GM21390 (cell line): Measurements from ENCODE around the gene ANKZF1.
"Not testable (repeated sequence)": the region's sequence is repeated elsewhere in the genome, so short reads cannot be mapped to it uniquely, and the experiment has no call there.

ENCODE experiments used
- ATAC-seq: cut with Tn5 transposase; IDR thresholded peaks from one replicate; pipeline ENCODE4 v1.9.1; 2021; ENCODE audit not compliant: unreplicated experiment

ANKZF1 gene, protein sequence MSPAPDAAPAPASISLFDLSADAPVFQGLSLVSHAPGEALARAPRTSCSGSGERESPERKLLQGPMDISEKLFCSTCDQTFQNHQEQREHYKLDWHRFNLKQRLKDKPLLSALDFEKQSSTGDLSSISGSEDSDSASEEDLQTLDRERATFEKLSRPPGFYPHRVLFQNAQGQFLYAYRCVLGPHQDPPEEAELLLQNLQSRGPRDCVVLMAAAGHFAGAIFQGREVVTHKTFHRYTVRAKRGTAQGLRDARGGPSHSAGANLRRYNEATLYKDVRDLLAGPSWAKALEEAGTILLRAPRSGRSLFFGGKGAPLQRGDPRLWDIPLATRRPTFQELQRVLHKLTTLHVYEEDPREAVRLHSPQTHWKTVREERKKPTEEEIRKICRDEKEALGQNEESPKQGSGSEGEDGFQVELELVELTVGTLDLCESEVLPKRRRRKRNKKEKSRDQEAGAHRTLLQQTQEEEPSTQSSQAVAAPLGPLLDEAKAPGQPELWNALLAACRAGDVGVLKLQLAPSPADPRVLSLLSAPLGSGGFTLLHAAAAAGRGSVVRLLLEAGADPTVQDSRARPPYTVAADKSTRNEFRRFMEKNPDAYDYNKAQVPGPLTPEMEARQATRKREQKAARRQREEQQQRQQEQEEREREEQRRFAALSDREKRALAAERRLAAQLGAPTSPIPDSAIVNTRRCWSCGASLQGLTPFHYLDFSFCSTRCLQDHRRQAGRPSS

DNA sequence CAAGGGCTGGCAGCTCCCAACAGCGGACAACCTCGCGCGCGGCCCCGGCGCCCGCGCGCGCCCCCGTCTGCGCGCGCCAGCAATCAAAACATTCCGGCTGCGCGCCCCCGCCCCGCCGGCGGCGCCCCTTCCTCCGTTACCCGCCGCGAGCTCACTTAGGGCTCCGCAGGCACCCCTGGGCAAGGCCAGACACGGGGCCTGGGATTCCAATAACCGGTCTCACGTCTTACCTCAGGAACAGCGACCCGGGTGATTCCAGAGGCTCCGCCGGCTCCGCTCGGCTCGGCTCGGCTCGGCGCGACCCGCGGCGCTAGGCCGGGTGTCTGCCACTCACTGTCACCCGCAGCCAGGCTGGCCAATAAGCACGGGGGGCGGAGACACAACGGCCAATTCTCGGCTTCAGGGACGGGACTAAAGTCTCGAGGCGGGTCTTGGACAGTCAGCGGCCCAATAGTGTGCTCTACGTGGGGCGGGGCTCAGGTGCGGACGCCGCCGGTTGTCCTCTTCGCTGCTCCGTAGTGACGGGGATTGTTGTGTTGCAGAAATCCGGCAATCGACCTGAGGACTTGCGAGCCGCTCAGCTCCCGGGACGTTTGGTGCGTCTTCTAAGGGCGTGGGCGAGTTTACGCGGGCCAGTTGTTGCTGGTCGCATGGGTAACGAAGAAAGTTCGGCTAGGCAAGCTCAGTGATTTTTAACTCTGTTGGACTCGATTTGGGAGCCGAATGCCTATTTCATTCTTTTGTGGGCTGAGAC lies at the start of gene ANKZF1, which contains the start of gene ATG9A:
Gene ANKZF1, plus strand, starts transcription at position 502 of the 754 bp plus-strand sequence. CDS start 452 bp downstream, outside the sequence.
Gene ATG9A, minus strand, starts transcription at position 332 of the 754 bp plus-strand sequence. CDS start 1,612 bp downstream, outside the sequence.
- ATAC-seq: peak; percentile 95

DNA sequence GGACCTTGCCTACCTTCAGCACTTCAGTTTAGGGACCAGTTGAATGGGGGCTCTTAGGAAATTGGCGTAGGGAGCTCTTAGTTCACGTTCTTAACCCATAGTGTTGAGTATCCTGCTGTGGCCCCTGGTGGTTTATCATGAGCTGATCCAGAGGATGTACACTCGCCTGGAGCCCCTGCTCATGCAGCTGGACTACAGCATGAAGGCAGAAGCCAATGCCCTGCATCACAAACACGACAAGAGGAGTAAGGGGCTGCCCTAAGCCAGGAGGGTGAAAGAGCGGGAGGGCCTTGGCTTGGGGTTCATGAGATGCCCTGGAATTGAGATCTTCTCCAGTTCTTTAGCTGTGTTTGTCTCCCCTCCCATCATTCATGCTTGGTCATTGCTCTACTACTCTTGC lies 48.6 kb upstream of the ANKZF1 start:
- ATAC-seq: no peak

DNA sequence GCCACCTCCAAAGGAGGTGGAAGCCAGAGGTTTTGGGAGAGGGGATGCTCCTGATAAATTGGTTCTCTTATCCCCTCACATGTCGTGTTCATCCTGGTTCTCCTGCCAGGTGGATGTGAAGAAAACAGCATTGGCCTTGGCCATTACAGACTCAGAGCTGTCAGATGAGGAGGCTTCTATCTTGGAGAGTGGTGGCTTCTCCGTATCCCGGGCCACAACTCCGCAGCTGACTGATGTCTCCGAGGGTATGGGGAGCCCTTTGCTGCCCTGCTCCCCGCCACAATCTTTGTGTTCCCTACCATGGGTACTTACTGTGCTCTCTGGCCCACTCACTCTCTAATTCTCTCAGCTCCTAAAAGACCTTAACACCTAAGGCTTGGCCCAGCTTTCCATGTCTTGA lies 48.1 kb upstream of the ANKZF1 start:
- ATAC-seq: no peak

DNA sequence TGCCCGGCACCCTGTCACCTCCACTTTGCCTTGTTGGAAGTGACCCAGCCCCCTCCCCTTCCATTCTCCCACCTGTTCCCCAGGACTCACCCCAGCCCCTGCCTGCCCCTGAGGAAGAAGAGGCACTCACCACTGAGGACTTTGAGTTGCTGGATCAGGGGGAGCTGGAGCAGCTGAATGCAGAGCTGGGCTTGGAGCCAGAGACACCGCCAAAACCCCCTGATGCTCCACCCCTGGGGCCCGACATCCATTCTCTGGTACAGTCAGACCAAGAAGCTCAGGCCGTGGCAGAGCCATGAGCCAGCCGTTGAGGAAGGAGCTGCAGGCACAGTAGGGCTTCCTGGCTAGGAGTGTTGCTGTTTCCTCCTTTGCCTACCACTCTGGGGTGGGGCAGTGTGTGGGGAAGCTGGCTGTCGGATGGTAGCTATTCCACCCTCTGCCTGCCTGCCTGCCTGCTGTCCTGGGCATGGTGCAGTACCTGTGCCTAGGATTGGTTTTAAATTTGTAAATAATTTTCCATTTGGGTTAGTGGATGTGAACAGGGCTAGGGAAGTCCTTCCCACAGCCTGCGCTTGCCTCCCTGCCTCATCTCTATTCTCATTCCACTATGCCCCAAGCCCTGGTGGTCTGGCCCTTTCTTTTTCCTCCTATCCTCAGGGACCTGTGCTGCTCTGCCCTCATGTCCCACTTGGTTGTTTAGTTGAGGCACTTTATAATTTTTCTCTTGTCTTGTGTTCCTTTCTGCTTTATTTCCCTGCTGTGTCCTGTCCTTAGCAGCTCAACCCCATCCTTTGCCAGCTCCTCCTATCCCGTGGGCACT lies 47.1 kb upstream of the ANKZF1 start:
- ATAC-seq: no peak

DNA sequence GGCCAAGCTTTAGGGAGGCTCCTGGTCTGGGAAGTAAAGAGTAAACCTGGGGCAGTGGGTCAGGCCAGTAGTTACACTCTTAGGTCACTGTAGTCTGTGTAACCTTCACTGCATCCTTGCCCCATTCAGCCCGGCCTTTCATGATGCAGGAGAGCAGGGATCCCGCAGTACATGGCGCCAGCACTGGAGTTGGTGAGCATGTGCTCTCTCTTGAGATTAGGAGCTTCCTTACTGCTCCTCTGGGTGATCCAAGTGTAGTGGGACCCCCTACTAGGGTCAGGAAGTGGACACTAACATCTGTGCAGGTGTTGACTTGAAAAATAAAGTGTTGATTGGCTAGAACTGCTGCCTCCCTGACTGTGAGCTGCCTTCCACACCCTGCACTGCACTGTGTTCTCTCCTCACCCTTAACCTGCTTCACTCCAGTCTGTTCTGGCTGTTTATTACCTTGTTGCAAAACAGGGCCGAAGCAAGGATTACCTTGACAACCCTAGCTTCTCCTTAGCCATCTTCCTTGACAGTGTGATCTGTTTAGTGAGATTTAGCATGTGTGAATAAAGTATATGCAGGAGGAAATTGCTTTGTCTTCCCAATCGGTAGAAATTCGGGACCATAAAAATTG lies 46.3 kb upstream of the ANKZF1 start:
- no peak for ATAC-seq

DNA sequence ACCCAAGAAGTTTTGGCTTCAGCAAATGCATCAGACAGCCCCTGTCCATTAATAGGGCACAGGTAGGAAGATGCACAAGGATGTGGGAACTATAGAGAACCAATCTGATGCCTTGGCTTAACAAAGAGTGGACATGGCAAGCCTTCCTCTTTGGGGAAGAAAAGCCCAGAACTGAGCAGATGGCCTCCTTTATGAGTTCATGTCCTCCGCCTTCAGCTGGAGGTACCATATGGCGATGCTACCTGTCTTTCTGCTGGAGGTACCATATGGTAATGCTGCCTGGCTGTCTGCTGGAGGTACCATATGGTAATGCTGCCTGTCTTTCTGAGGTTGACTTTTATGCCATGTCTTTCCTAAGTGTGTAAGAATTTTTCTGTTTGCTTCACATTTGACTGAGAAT lies 45.5 kb upstream of the ANKZF1 start:
- ATAC-seq: no peak

DNA sequence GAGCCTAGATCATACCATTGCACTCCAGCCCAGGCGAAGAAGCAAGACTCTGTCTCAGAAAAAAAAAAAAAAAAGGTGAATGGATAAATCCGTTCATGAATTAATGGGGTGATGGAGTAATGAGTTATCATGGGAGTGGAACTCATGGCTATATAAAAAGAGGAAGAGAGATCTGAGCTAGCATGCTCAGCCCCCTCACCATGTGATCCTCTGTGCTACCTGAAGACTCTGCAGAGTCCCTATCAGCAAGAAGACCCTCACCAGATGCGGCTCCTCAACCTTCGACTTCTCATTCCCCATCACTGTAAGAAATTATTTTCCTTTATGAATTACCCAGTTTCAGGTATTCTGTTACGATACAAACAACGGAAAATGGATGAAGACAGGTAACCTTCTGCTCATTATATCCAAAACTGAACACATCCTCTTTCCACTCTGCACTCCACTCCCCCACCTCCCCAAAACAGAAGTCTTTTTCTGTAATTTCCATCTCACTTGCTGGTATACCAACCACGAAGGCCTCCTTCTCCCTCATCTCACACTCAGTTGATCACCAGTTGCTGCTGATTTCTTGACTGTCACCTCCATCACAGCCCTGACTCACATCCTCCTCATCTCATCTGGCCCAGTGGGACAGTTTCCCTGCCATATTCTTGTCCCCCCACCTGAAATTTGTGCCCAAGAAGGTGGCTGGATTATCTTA lies 42.7 kb upstream of the ANKZF1 start:
- no peak for ATAC-seq

DNA sequence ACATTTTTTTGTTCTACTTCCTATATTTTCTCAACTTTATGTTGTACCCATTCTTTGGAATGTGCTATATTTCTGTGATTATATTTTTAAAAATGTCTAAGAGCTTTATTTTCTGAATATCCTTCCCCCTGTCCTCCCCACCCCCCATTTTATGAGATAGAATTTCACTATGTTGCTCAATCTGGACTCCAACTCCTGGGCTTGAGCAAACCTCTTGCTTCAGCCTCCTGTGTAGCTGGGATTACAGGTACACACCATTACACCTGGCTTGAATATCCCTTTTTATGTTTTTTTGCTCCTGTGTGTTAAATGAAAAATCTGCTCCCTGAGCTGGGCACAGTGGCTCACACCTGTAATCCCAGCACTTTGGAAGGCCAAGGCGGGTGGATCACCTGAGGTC lies 32.2 kb upstream of the ANKZF1 start:
- no peak for ATAC-seq

DNA sequence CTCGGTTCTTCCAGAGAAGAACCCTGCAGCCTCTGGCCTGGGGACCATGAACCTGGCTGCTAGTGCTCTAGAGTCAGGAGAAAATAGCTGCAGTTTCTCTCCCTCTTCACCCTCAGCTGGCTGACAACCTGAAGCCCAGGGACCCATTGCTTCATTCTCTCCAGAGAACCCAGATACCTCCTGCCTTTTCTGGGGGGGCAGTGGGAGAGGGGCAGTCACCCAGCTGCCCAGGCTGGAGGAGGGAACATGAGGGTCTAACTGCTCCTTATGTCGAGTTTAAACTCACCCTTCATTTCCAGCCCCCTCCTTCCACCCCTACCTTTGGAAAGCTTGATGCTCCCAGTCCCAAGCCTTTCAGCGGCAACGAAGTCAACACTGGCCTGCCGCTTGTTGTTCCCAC lies 30.6 kb upstream of the ANKZF1 start:
- ATAC-seq: no peak

DNA sequence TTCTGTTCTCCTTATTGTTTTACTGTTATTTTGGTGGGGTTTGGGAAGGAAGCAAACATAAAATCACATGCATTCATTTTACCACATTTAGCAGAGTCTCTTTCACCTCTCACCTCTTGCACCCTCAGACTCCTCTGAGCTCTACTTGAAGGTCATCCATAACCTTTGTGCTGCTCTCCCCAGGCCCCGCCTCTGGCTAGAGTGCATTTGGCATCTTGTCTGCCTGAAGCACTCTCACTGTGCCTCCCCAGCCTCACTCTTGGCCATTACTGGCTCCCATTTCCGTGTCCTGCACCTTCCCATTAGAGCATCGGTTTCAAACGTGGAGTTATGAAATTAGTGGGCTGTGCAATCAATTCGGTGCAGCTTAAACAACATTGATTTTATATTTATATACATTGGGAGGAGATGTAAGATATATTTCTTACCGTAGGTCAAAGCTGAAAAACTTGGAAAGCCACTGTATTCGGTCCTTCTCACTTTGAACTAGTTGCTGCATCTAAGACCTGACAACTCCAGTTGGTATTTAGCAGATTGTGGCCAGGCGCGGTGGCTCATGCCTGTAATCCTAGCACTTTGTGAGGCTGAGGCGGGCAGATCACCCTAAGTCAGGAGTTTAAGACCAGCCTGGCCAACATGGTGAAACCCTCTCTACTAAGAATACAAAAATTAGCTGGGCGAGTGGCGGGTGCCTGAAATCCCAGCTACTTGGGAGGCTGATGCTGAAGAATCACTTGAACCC lies 30.0 kb upstream of the ANKZF1 start:
- ATAC-seq: no peak

DNA sequence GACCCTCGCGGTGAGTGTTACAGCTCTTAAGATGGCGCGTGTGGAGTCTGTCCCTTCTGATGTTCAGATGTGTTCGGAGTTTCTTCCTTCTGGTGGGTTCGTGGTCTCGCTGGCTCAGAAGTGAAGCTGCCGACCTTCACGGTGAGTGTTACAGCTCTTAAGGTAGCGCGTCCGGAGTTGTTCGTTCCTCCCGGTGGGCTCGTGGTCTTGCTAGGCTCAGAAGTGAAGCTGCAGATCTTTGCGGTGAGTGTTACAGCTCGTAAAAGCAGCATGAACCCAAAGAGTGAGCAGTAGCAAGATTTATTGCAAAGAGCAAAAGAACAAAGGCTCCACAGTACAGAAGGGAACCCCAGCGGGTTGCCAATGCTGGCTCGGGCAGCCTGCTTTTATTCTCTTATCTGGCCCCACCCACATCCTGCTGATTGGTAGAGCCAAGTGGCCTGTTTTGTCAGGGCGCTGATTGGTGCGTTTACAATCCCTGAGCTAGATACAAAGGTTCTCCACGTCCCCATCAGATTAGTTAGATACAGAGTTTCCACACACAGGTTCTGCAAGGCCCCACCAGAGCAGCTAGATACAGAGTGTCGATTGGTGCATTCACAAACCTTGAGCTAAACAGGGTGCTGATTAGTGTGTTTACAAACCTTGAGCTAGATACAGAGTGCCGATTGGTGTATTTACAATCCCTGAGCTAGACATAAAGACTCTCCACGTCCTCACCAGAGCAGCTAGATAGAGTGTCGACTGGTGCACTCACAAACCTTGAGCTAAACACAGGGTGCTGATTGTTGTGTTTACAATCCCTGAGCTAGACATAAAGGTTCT lies 28.9 kb upstream of the ANKZF1 start:
- not testable (repeated sequence) for ATAC-seq

DNA sequence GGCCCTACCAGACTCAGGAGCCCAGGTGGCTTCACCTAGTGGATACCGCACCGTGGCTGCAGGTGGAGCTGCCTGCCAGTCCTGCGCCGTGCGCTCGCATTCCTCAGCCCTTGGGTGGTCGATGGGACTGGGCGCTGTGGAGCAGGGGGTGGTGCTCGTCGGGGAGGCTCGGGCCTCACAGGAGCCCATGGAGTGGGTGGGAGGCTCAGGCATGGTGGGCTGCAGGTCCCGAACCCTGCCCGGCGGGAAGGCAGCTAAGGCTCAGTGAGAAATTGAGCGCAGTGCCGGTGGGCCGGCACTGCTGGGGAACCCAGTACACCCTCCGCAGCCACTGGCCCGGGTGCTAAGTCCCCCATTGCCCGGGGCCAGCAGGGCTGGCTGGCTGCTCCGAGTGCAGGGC lies 28.3 kb upstream of the ANKZF1 start:
- ATAC-seq: not testable (repeated sequence)

DNA sequence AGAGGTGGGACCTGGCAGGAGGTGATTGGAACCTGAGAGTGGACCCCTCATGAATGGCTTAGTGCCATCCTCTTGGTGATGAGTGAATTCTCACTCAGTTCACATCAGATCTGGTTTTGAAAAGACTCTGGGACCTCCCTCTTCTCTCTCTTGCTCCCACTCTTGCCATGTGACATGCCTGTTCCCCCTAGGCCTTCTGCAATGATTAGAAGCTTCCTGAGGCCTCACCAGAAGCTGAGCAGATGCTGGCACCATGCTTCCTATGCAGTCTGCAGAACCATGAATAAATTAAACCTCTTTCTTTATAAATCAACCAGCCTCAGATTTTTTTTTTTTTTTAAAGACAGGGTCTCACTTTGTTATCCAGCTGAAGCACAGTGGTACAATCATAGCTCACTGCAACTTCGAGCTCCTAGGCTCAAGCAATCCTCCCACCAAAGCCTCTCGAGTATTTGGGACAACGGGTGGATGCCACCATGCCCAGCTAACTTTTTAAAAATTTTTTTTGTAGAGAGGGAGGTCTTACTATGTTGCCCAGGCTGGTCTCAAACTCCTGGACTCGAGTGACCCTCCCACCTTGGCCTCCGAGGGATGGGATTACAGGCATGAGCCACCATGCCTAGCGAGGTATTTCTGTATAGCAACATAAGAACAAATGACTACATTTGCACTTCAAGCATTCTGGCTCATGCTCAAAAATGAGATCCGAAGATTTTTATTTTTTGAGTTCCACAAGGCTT lies 25.0 kb upstream of the ANKZF1 start:
- ATAC-seq: no peak

DNA sequence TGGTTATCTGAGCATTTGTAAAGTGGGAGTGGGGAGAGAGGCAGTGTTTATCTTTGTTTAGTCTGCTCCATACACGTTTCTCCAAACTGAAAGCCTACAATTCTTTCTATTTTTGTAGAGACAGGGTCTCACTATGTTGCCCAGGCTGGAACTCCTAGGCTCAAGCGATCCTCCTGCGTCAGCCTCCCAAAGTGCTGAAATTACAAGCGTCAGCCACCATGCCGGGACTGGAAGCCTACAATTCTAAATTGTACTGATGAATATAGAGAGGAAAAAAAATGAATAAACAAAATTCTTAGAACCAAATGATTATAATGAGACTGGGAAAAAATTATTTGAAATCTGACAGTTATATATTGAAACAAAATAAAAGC lies 24.5 kb upstream of the ANKZF1 start:
- no peak for ATAC-seq

DNA sequence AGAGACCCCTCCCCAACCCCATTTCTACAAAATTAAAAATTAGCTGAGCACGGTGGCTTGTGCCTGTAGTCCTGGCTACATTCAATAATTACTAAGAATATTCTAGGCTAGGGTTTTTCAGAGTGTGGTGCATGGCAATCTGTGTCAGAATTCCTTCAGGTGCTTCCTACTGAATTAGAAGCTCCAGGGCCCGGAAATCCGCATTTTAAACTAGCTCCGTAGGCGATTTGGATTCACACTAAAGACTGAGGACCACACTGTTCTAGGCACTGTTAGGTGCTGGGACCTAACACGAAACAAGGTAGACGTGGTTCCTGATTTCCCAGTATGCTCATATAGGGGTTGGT lies 23.7 kb upstream of the ANKZF1 start:
- ATAC-seq: no peak

DNA sequence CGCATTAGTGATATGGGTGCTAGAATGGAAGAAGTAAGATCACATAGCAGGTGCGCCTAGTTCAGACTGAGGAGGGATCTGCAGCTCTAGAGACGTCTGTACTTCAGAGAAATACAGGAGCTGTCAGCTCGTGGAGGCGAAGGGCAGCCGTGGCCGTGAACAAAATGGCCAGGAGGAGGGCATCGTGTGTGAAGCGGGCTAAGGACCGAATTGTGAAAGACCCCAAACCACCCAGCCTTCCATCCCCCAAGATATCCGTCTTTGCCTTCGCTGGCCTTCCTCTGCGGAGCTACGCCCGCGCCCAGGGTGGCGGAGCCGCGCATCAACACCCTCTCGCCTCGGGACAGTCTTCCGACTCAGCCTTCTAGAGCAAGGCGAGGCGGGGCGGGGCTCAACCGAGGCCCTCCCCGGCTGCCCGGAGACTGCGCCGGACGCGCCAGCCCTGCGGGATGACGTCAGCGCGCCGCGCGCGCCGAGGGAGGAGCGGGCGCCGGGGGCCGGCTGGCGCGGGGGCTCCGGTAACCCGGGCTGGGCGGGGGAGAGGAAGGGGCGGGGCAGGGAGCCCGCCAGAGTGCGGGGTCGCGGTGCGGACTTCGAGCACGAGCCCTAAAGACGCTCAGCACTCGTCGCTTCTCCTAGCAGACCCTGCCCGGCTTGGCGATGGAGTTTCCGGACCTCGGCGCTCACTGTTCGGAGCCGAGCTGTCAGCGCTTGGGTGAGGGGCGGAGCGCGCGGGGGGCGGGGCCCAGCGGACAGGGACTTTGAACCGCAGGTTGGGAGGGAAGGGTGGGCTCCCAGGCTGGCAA lies 23.1 kb upstream of the ANKZF1 start, which contains the start of gene ZFAND2B:
Gene ZFAND2B, plus strand, starts transcription at position 455 of the 806 bp plus-strand sequence. Its CDS starts 206 bp downstream, at position 661.
- peak; percentile 97 for ATAC-seq
